Smooth muscle cell (in vitro differentiated cells): ENCODE measurements around the gene PTPRN2. TPM values are rescaled to one million over a fixed set of nuclear protein-coding genes. Genes with fewer than 3 reads are reported as not detected.

Experiments
- DNase-seq: peaks from one replicate; lab custom pipeline; 2025; ENCODE audit not compliant: unreplicated experiment; lab: John Stamatoyannopoulos, UW
- H2AFZ ChIP-seq: fragments of 200-600 bp; sonication (generic); 2 replicates; pipeline ENCODE4 v1.6.0; 2016; ENCODE audit warnings: antibody characterized with exemption, low read depth, mild to moderate bottlenecking
- H3F3A ChIP-seq: fragments of 200-600 bp; sonication (generic); 2 replicates; pipeline ENCODE4 v1.6.0; 2017; ENCODE audit warnings: antibody characterized with exemption, low read depth
- H3K27ac ChIP-seq: fragments of 200-600 bp; sonication (generic); 2 replicates; pipeline ENCODE4 v1.5.1; 2016; ENCODE audit warnings: low read depth, mild to moderate bottlenecking
- H3K27me3 ChIP-seq: fragments of 200-600 bp; sonication (generic); 2 replicates; pipeline ENCODE4 v1.6.1; 2016; ENCODE audit warnings: low read depth, mild to moderate bottlenecking
- H3K36me3 ChIP-seq: fragments of 200-600 bp; sonication (generic); 2 replicates; pipeline ENCODE4 v1.5.1; 2016; ENCODE audit warnings: low read depth
- H3K4me1 ChIP-seq: fragments of 200-600 bp; sonication (generic); 2 replicates; pipeline ENCODE4 v1.5.1; 2016; ENCODE audit warnings: low read depth
- H3K4me2 ChIP-seq: fragments of 200-600 bp; sonication (generic); 2 replicates; pipeline ENCODE4 v1.6.0; 2016; ENCODE audit warnings: mild to moderate bottlenecking
- H3K4me3 ChIP-seq: fragments of 200-600 bp; sonication (generic); 2 replicates; pipeline ENCODE4 v1.5.1; 2016; ENCODE audit warnings: mild to moderate bottlenecking
- H3K79me2 ChIP-seq: fragments of 200-600 bp; sonication (generic); 2 replicates; pipeline ENCODE4 v1.6.0; 2016; ENCODE audit warnings: low read depth, mild to moderate bottlenecking
- H3K9ac ChIP-seq: fragments of 200-600 bp; sonication (generic); 2 replicates; pipeline ENCODE4 v1.6.0; 2016; ENCODE audit warnings: low read depth
- H3K9me3 ChIP-seq: fragments of 200-600 bp; sonication (generic); replicated peaks from 2 replicates; pipeline ENCODE4 v1.5.1; 2016; ENCODE audit warnings: low read depth
- H4K20me1 ChIP-seq: fragments of 200-600 bp; sonication (generic); 2 replicates; pipeline ENCODE4 v1.6.0; 2016; ENCODE audit warnings: low read depth
- WGBS: methylation state at CpG from one replicate; pipeline ENCODE4 v1.1.7; 2016; ENCODE audit warnings: low lambda C conversion rate; 5-methylcytosine and 5-hydroxymethylcytosine counted together
- polyA plus RNA-seq: library from polyadenylated mRNA; unstranded; fragments of >200 nt; fragmentation: Nextera tagmentation; extraction: Ambion mirVana; gene quantifications from 2 replicates; pipeline ENCODE4 v1.2.1, GENCODE V29; 2016
- total RNA-seq: library from RNA; depleted of rRNA; stranded (reverse); fragments of >200 nt; gene quantifications from 2 replicates; pipeline ENCODE4 v1.2.3, GENCODE V29; 2014
- TF ChIP-seq, protein P1 (sequence below): fragments of 200-600 bp; sonication (generic); IDR thresholded peaks from 2 replicates; pipeline ENCODE4 v1.5.1; 2017; ENCODE audit warnings: borderline replicate concordance, mild to moderate bottlenecking, antibody characterized with exemption; ENCODE audit not compliant: insufficient read depth, poor library complexity, severe bottlenecking

PTPRN2 gene
- total and polyA plus RNA-seq, 2 experiments from 2014 or later = 0.09 to 0.87 TPM

DNA sequence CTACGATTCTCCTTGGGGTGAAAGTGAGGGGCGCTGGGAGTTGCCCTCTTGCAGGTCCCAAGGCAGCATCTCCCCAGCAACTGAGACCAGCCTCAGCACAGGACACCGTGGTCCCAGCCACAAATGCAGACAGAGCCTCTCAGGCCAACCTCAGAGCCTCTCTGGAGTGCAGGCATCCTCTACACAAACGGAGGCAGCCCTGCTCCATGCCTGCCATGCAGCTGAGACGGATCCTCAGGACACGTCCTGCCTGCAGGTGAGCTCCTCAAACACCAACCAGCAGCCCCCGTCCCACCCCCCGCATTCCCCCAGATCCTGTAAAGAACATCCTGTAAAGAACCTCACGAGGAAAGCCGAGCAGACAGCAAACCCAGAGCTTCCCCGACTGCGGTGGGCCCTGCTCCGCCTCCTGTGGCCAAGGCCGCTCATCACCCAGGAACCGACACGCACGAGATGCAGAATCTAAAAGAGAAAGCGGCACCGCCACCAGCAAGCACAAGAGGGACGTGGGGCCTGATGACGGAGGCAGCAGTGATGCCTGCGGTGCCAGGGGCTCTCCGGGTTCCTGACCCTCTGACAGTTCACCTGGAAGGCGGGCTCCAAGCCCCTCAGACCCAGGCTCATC lies 186.9 kb downstream of the PTPRN2 start:
- no peak overlapping the region for H3K27ac ChIP-seq
- no peaks in the 10 kb centered on the region for H3K9me3 ChIP-seq
- no peaks in the 10 kb centered on the region for H4K20me1 ChIP-seq
- no peak overlapping the region for H3K4me2 ChIP-seq
- no peak overlapping the region for H3K9ac ChIP-seq
- H2AFZ ChIP-seq = no peak overlapping the region
- no peaks in the 10 kb centered on the region for H3F3A ChIP-seq
- H3K79me2 ChIP-seq = no peaks in the 10 kb centered on the region
- no peaks in the 10 kb centered on the region for H3K27me3 ChIP-seq
- no peaks in the 10 kb centered on the region for H3K36me3 ChIP-seq
- DNase-seq = no peak
- no peak overlapping the region for H3K4me3 ChIP-seq
- 81% methylated on average over 21 of the region's 24 CpGs for WGBS
- TF ChIP-seq, protein P1, sequence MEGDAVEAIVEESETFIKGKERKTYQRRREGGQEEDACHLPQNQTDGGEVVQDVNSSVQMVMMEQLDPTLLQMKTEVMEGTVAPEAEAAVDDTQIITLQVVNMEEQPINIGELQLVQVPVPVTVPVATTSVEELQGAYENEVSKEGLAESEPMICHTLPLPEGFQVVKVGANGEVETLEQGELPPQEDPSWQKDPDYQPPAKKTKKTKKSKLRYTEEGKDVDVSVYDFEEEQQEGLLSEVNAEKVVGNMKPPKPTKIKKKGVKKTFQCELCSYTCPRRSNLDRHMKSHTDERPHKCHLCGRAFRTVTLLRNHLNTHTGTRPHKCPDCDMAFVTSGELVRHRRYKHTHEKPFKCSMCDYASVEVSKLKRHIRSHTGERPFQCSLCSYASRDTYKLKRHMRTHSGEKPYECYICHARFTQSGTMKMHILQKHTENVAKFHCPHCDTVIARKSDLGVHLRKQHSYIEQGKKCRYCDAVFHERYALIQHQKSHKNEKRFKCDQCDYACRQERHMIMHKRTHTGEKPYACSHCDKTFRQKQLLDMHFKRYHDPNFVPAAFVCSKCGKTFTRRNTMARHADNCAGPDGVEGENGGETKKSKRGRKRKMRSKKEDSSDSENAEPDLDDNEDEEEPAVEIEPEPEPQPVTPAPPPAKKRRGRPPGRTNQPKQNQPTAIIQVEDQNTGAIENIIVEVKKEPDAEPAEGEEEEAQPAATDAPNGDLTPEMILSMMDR = no peak
- H3K4me1 ChIP-seq = no peaks in the 10 kb centered on the region

DNA sequence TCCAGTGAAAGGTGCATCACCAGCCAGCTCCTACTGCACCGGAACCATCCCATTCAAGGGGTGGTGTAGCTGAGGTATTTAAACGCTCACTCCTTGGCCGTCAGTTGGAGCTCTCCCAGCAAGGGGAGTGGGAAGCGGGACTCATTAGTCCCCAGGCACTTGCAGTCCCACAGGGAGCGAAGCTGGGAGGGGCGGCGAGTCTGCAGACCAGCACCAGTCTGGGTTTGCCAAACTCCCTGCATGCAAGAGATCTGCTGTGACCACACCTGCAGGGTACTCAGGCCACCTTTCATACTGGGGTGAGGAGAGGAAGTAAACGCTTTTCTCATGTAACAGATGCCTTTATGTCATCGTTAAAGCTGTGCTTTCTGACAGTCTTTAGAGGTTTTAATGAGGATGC lies 187.9 kb downstream of the PTPRN2 start:
- H3K4me2 ChIP-seq = no peak overlapping the region
- no peaks in the 10 kb centered on the region for H3K36me3 ChIP-seq
- WGBS = 82% methylated on average over 9 of the region's 9 CpGs
- TF ChIP-seq, protein P1 = no peak
- H4K20me1 ChIP-seq = no peaks in the 10 kb centered on the region
- no peak overlapping the region for H2AFZ ChIP-seq
- no peaks in the 10 kb centered on the region for H3K4me1 ChIP-seq
- DNase-seq = no peak
- H3K4me3 ChIP-seq = no peak overlapping the region
- no peak overlapping the region for H3K27ac ChIP-seq
- H3K79me2 ChIP-seq = no peaks in the 10 kb centered on the region
- H3K27me3 ChIP-seq = no peaks in the 10 kb centered on the region
- no peaks in the 10 kb centered on the region for H3K9me3 ChIP-seq
- no peaks in the 10 kb centered on the region for H3F3A ChIP-seq
- no peak overlapping the region for H3K9ac ChIP-seq

DNA sequence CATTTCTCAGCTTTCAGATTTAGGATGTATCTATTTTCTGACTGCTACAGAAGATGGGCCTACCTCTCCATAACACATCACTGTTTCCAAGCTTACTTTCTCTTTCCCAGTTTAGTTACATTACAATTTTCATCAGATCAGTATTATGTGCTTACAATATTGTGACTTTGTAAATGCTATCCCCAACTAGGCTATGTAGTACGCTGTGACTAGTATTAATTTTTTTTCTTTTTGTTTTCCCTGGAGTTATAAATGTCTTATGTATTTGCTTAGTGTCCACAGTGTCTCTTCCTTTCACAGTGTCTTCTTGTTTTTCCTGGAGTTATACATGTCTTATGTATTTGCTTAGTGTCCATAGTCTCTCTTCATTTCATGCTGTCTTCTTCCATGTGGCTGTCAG lies 188.9 kb downstream of the PTPRN2 start:
- Histone ChIP-seq H3K4me2 (no peak overlapping the region), H3K27me3 (no peaks in the 10 kb centered on the region), H3F3A (no peaks in the 10 kb centered on the region), H3K4me1 (no peaks in the 10 kb centered on the region), H4K20me1 (no peaks in the 10 kb centered on the region), H3K79me2 (no peaks in the 10 kb centered on the region), H3K27ac (no peak overlapping the region), H3K9me3 (no peaks in the 10 kb centered on the region), H3K4me3 (no peak overlapping the region), H2AFZ (no peak overlapping the region), H3K9ac (no peak overlapping the region), H3K36me3 (no peaks in the 10 kb centered on the region)
- TF ChIP-seq, protein P1 = no peak
- WGBS = 90% methylated on average over 1 of the region's 1 CpG
- DNase-seq = no peak

DNA sequence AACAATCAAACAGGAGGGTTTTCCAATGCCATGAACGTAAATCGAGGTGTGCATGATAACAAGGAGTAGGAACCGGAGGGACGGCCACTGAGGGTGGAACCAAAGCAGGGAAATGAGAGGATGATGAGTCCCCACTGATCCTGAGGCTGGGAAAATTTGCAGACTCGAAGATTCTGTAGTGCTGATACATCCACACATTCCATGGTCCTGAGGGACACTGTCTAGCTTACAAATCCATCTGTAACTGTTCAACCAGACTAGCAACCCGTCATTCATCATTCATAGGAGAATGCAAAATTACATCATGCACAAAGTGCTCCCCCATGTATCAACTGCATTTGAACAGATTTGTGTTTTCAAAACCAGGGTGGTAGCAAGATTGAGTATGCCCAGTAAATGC lies 189.7 kb downstream of the PTPRN2 start:
- H3K4me2 ChIP-seq = no peak overlapping the region
- TF ChIP-seq, protein P1 = no peak
- no peak overlapping the region for H2AFZ ChIP-seq
- no peaks in the 10 kb centered on the region for H3K4me1 ChIP-seq
- no peak for DNase-seq
- H3F3A ChIP-seq = no peaks in the 10 kb centered on the region
- 86% methylated on average over 6 of the region's 6 CpGs for WGBS
- H3K9ac ChIP-seq = no peak overlapping the region
- H4K20me1 ChIP-seq = no peaks in the 10 kb centered on the region
- no peaks in the 10 kb centered on the region for H3K36me3 ChIP-seq
- no peak overlapping the region for H3K4me3 ChIP-seq
- no peaks in the 10 kb centered on the region for H3K27me3 ChIP-seq
- no peak overlapping the region for H3K27ac ChIP-seq
- no peaks in the 10 kb centered on the region for H3K9me3 ChIP-seq
- H3K79me2 ChIP-seq = no peaks in the 10 kb centered on the region
